ENCODE measurements around the gene CDK5RAP2.

The CDK5RAP2 gene

GRCh38 chr9:120374239-120374638 is 205.7 kb downstream of the CDK5RAP2 start:
- H3K9ac ChIP-seq (ENCODE audit: low read length) = no peak overlapping the region
- no peak overlapping the region for H3K18ac ChIP-seq (ENCODE audit: low read length)
- no CpG with 5 or more reads among the region's 1 CpG for WGBS (ENCODE audit: extremely low coverage, insufficient coverage, insufficient read length)

GRCh38 chr9:120372040-120372439 is 207.9 kb downstream of the CDK5RAP2 start:
- no CpG with 5 or more reads among the region's 2 CpGs for WGBS (ENCODE audit: extremely low coverage, insufficient coverage, insufficient read length)
- no peak overlapping the region for H3K4ac ChIP-seq (ENCODE audit: low read depth, low read length)
- H3K79me2 ChIP-seq (ENCODE audit: control insufficient read depth, insufficient read depth, low read length, poor library complexity) = no peaks in the 10 kb centered on the region

More at GRCh38 chr9:120374239-120374638, 205.7 kb downstream of the CDK5RAP2 start:
- no peak overlapping the region for H2AFZ ChIP-seq (ENCODE audit: insufficient read depth, low read length, poor library complexity)
- H3K23ac ChIP-seq (ENCODE audit: low read length) = no peak overlapping the region
- no peak overlapping the region for H3K4me2 ChIP-seq (ENCODE audit: low read length)
- no peak overlapping the region for H4K91ac ChIP-seq (ENCODE audit: low read depth, low read length)
- H3K4me1 ChIP-seq (ENCODE audit: control insufficient read depth in 1 of 2, insufficient read depth in 2 of 2, low read length in 2 of 2) = peaks cover 0 to 2% of the 10 kb centered on the region in 2 experiments
- no peaks in the 10 kb centered on the region for H3K27me3 ChIP-seq (ENCODE audit: insufficient read depth, low read length)
- no peaks in the 10 kb centered on the region for H3K36me3 ChIP-seq (ENCODE audit: control insufficient read depth in 1 of 2, insufficient read depth in 2 of 2, low read length in 2 of 2)
- H4K12ac ChIP-seq (ENCODE audit: low read depth, low read length) = no peak overlapping the region
- no peak overlapping the region for H3K27ac ChIP-seq (ENCODE audit: low read depth, low read length)
- H2BK5ac ChIP-seq (ENCODE audit: low read depth, low read length, poor library complexity) = no peak overlapping the region
- no peaks in the 10 kb centered on the region for H3K79me1 ChIP-seq (ENCODE audit: low read length)
- H3K79me2 ChIP-seq (ENCODE audit: control insufficient read depth, insufficient read depth, low read length, poor library complexity) = no peaks in the 10 kb centered on the region
- H3K4ac ChIP-seq (ENCODE audit: low read depth, low read length) = no peak overlapping the region
- no peak for DNase-seq
- no peak overlapping the region for H2BK12ac ChIP-seq (ENCODE audit: low read length)
- peaks cover 15% of the 10 kb centered on the region for H3K9me3 ChIP-seq (ENCODE audit: insufficient read depth, low read depth, low read length)
- H2BK120ac ChIP-seq (ENCODE audit: insufficient read depth, low read length, poor library complexity) = no peak overlapping the region
- no peak overlapping the region for H3K14ac ChIP-seq (ENCODE audit: low read length)
- H2AK5ac ChIP-seq (ENCODE audit: low read length) = no peak overlapping the region
- H3K4me3 ChIP-seq (ENCODE audit: low read depth, low read length) = no peak overlapping the region
- H4K8ac ChIP-seq (ENCODE audit: low read depth, low read length) = no peak overlapping the region

GRCh38 chr9:120369608-120370220 is 210.3 kb downstream of the CDK5RAP2 start:
- no peak overlapping the region for H3K4me3 ChIP-seq (ENCODE audit: low read depth, low read length)
- no peak overlapping the region for H2AFZ ChIP-seq (ENCODE audit: insufficient read depth, low read length, poor library complexity)
- no CpG with 5 or more reads among the region's 3 CpGs for WGBS (ENCODE audit: extremely low coverage, insufficient coverage, insufficient read length)
- no peak overlapping the region for H4K91ac ChIP-seq (ENCODE audit: low read depth, low read length)
- no peak overlapping the region for H2AK5ac ChIP-seq (ENCODE audit: low read length)
- no peak overlapping the region for H2BK5ac ChIP-seq (ENCODE audit: low read depth, low read length, poor library complexity)
- no peak overlapping the region for H3K18ac ChIP-seq (ENCODE audit: low read length)
- H3K4me1 ChIP-seq (ENCODE audit: control insufficient read depth in 1 of 2, insufficient read depth in 2 of 2, low read length in 2 of 2) = peaks cover 5 to 8% of the 10 kb centered on the region in 2 experiments
- no peak for DNase-seq
- no peak overlapping the region for H3K23ac ChIP-seq (ENCODE audit: low read length)
- no peaks in the 10 kb centered on the region for H3K36me3 ChIP-seq (ENCODE audit: control insufficient read depth in 1 of 2, insufficient read depth in 2 of 2, low read length in 2 of 2)
- no peak overlapping the region for H2BK120ac ChIP-seq (ENCODE audit: insufficient read depth, low read length, poor library complexity)
- no peak overlapping the region for H3K14ac ChIP-seq (ENCODE audit: low read length)
- H2BK12ac ChIP-seq (ENCODE audit: low read length) = no peak overlapping the region
- no peak overlapping the region for H3K9ac ChIP-seq (ENCODE audit: low read length)
- H3K79me1 ChIP-seq (ENCODE audit: low read length) = no peaks in the 10 kb centered on the region
- no peaks in the 10 kb centered on the region for H3K79me2 ChIP-seq (ENCODE audit: control insufficient read depth, insufficient read depth, low read length, poor library complexity)
- H3K9me3 ChIP-seq (ENCODE audit: insufficient read depth, low read depth, low read length) = peaks cover 11% of the 10 kb centered on the region
- H3K4me2 ChIP-seq (ENCODE audit: low read length) = no peak overlapping the region
- no peak overlapping the region for H4K8ac ChIP-seq (ENCODE audit: low read depth, low read length)
- H3K4ac ChIP-seq (ENCODE audit: low read depth, low read length) = no peak overlapping the region
- H3K27ac ChIP-seq (ENCODE audit: low read depth, low read length) = no peak overlapping the region
- H4K12ac ChIP-seq (ENCODE audit: low read depth, low read length) = no peak overlapping the region
- H3K27me3 ChIP-seq (ENCODE audit: insufficient read depth, low read length) = no peaks in the 10 kb centered on the region

More at GRCh38 chr9:120372040-120372439, 207.9 kb downstream of the CDK5RAP2 start:
- Histone ChIP-seq H3K23ac (ENCODE audit: low read length) (no peak overlapping the region), H3K27ac (ENCODE audit: low read depth, low read length) (no peak overlapping the region), H3K79me1 (ENCODE audit: low read length) (no peaks in the 10 kb centered on the region), H3K4me1 (ENCODE audit: control insufficient read depth in 1 of 2, insufficient read depth in 2 of 2, low read length in 2 of 2) (peaks cover 0 to 2% of the 10 kb centered on the region in 2 experiments), H4K12ac (ENCODE audit: low read depth, low read length) (no peak overlapping the region), H4K8ac (ENCODE audit: low read depth, low read length) (no peak overlapping the region), H2AFZ (ENCODE audit: insufficient read depth, low read length, poor library complexity) (no peak overlapping the region), H2AK5ac (ENCODE audit: low read length) (no peak overlapping the region), H2BK5ac (ENCODE audit: low read depth, low read length, poor library complexity) (no peak overlapping the region), H3K27me3 (ENCODE audit: insufficient read depth, low read length) (no peaks in the 10 kb centered on the region), H3K4me3 (ENCODE audit: low read depth, low read length) (no peak overlapping the region), H2BK12ac (ENCODE audit: low read length) (no peak overlapping the region), H3K18ac (ENCODE audit: low read length) (no peak overlapping the region), H3K9ac (ENCODE audit: low read length) (no peak overlapping the region), H3K36me3 (ENCODE audit: control insufficient read depth in 1 of 2, insufficient read depth in 2 of 2, low read length in 2 of 2) (no peaks in the 10 kb centered on the region), H3K9me3 (ENCODE audit: insufficient read depth, low read depth, low read length) (peaks cover 17% of the 10 kb centered on the region), H2BK120ac (ENCODE audit: insufficient read depth, low read length, poor library complexity) (no peak overlapping the region), H3K14ac (ENCODE audit: low read length) (no peak overlapping the region), H3K4me2 (ENCODE audit: low read length) (no peak overlapping the region), H4K91ac (ENCODE audit: low read depth, low read length) (no peak overlapping the region)
- no peak for DNase-seq

- no peak overlapping the region for H4K12ac ChIP-seq (ENCODE audit: low read depth, low read length)
- WGBS (ENCODE audit: extremely low coverage, insufficient coverage, insufficient read length) = no CpG with 5 or more reads among the region's 1 CpG
- H2AFZ ChIP-seq (ENCODE audit: insufficient read depth, low read length, poor library complexity) = no peak overlapping the region
- H2BK120ac ChIP-seq (ENCODE audit: insufficient read depth, low read length, poor library complexity) = no peak overlapping the region
- no peaks in the 10 kb centered on the region for H3K79me2 ChIP-seq (ENCODE audit: control insufficient read depth, insufficient read depth, low read length, poor library complexity)
- peaks cover 6% of the 10 kb centered on the region for H3K9me3 ChIP-seq (ENCODE audit: insufficient read depth, low read depth, low read length)
- H3K23ac ChIP-seq (ENCODE audit: low read length) = no peak overlapping the region
- H2BK5ac ChIP-seq (ENCODE audit: low read depth, low read length, poor library complexity) = no peak overlapping the region
- DNase-seq = no peak
- H3K27ac ChIP-seq (ENCODE audit: low read depth, low read length) = no peak overlapping the region
- no peak overlapping the region for H3K4me3 ChIP-seq (ENCODE audit: low read depth, low read length)
- no peak overlapping the region for H2BK12ac ChIP-seq (ENCODE audit: low read length)
- no peak overlapping the region for H3K14ac ChIP-seq (ENCODE audit: low read length)
- no peaks in the 10 kb centered on the region for H3K36me3 ChIP-seq (ENCODE audit: control insufficient read depth in 1 of 2, insufficient read depth in 2 of 2, low read length in 2 of 2)
- no peak overlapping the region for H3K4ac ChIP-seq (ENCODE audit: low read depth, low read length)
- H3K79me1 ChIP-seq (ENCODE audit: low read length) = no peaks in the 10 kb centered on the region
- H4K91ac ChIP-seq (ENCODE audit: low read depth, low read length) = no peak overlapping the region
- peaks cover 5 to 8% of the 10 kb centered on the region in 2 experiments for H3K4me1 ChIP-seq (ENCODE audit: control insufficient read depth in 1 of 2, insufficient read depth in 2 of 2, low read length in 2 of 2)
- H4K8ac ChIP-seq (ENCODE audit: low read depth, low read length) = no peak overlapping the region
- no peak overlapping the region for H3K9ac ChIP-seq (ENCODE audit: low read length)
- no peak overlapping the region for H2AK5ac ChIP-seq (ENCODE audit: low read length)
- H3K27me3 ChIP-seq (ENCODE audit: insufficient read depth, low read length) = no peaks in the 10 kb centered on the region
- no peak overlapping the region for H3K4me2 ChIP-seq (ENCODE audit: low read length)
- H3K18ac ChIP-seq (ENCODE audit: low read length) = no peak overlapping the region
Measured at GRCh38 chr9:120368799-120369198, 211.2 kb downstream of the CDK5RAP2 start.
